ENCODE results near the gene GRAP2. TPM values are rescaled to one million over a fixed set of nuclear protein-coding genes. Genes with fewer than 3 reads are reported as not detected.
"Not testable (repeated sequence)": the region's sequence is repeated elsewhere in the genome, so short reads cannot be mapped to it uniquely, and the experiment has no call there.

Gene GRAP2
- total RNA-seq, 1 donor from 2014 or later: 12.3 TPM

DNA sequence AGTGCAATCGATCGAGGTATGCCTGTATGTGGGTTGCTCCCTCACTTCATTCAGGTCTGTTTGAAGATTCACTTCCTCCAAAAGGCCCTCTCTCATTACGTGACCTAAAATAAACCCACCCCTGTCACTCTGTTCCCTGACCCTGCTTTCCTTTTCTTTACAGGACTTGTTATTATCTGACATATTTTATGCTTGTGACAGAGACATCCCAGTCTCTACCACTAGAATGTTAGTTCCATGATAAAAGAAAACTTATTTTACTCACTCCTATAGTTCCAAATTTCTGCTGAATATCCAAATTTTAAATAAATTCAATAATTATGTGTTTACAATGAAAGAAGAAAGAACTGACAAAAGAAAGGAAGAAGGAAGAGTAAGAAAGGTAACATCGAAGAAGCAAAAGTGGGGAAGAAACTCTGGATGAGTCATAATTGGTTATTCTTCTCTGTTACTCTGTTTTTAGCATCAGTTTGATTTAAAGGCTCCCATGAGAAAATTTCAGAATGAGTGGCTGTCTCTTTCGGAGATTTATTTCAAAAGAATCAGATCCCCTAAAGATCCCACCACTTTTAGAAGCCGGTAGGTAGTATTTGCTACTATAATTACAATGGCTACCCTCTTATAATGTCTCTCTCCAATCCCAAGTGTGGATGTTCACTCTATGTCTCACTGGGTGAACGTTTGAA, 40.8 kb upstream of the GRAP2 start:
- Histone ChIP-seq H3K36me3 (no peaks in the 10 kb centered on the region), H3K4me1 (no peaks in the 10 kb centered on the region), H3K27me3 (no peaks in the 10 kb centered on the region), H3K4me3 (no peak overlapping the region), H3K9me3 (no peaks in the 10 kb centered on the region), H3K27ac (no peak overlapping the region)
- TF ChIP-seq POLR2AphosphoS5 (IDR thresholded peaks at IDR 0.05; ENCODE audit: insufficient read depth in 1 of 2, low read depth in 1 of 2): no peak
- TF ChIP-seq, protein P1, sequence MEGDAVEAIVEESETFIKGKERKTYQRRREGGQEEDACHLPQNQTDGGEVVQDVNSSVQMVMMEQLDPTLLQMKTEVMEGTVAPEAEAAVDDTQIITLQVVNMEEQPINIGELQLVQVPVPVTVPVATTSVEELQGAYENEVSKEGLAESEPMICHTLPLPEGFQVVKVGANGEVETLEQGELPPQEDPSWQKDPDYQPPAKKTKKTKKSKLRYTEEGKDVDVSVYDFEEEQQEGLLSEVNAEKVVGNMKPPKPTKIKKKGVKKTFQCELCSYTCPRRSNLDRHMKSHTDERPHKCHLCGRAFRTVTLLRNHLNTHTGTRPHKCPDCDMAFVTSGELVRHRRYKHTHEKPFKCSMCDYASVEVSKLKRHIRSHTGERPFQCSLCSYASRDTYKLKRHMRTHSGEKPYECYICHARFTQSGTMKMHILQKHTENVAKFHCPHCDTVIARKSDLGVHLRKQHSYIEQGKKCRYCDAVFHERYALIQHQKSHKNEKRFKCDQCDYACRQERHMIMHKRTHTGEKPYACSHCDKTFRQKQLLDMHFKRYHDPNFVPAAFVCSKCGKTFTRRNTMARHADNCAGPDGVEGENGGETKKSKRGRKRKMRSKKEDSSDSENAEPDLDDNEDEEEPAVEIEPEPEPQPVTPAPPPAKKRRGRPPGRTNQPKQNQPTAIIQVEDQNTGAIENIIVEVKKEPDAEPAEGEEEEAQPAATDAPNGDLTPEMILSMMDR (IDR thresholded peaks at IDR 0.05): no peak
- TF ChIP-seq POLR2A (IDR thresholded peaks at IDR 0.05): no peak
- intact Hi-C loops (cut with DNase I): no loop called here
- DNase-seq (ENCODE audit: extremely low spot score in 2 of 2): no peak

DNA sequence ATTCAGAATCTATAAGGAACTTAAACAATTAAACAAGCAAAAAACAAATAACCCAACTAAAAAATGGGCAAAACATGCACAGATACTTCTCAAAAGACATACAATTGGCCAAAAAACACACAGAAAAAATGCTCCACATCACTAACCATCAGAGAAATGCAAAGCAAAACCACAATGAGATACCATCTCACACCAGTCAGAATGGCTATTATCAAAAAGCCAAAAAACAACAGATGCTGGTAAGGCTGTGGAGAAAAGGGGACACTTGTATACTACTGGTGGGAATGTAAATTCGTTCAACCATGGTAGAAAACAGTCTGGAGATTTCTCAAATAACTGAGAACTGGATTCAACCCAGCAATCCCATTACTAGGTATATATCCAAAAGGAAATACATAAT, 32.1 kb upstream of the GRAP2 start:
- H3K4me1 ChIP-seq: no peaks in the 10 kb centered on the region
- intact Hi-C loops (cut with DNase I): no loop called here

GRCh38 chr22:39869797-39870196, 31.1 kb upstream of the GRAP2 start:
- DNase-seq (ENCODE audit: extremely low spot score in 2 of 2); H3K36me3 ChIP-seq; H3K4me3 ChIP-seq; H3K9me3 ChIP-seq; H3K27me3 ChIP-seq; H3K27ac ChIP-seq; intact Hi-C loops (cut with DNase I); H3K4me1 ChIP-seq: not testable (repeated sequence)

More for the DNA sequence above, 32.1 kb upstream of the GRAP2 start:
- TF ChIP-seq, protein P1 (IDR thresholded peaks at IDR 0.05): no peak
- TF ChIP-seq POLR2AphosphoS5 (IDR thresholded peaks at IDR 0.05; ENCODE audit: insufficient read depth in 1 of 2, low read depth in 1 of 2) (no peak), POLR2A (IDR thresholded peaks at IDR 0.05) (no peak)
- Histone ChIP-seq H3K36me3 (no peaks in the 10 kb centered on the region), H3K4me3 (no peak overlapping the region), H3K9me3 (no peaks in the 10 kb centered on the region), H3K27me3 (no peaks in the 10 kb centered on the region), H3K27ac (no peak overlapping the region)
- DNase-seq (ENCODE audit: extremely low spot score in 2 of 2): no peak

DNA sequence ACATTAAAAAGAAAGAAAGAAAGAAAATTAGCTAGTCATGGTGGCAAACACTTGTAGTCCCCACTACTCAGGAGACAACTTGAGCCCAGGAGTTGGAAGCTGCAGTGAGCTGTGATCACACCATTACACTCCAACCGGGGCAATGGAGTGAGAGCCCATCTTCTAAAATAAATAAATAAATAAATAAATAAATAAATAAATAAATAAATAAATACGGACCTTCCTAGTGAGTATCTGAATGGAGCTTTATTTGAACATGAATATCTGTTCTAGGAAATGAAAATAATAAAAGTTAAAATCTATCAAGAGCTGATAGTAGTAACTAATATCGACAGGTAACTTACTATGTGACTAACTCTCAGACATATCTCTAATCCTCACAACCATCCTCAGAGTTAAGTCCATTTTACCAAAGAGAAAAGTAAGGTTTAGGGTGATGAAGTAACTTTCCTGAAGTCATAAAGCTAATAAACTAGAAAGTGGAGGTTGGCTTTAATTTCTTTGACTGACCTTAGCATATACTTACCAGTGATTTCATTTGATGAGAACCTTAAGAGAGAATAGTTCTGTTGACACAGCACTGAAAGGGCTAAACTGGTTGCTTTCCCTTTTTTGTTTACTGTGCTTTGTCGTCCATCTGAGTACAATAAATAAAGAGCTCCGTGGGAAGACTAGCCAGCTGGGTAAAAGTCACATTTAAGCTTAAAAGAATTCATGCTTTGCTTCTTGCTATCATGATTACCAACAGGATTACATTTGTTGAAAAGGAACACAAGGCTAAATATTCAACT, 29.7 kb upstream of the GRAP2 start:
- Histone ChIP-seq H3K9me3 (no peaks in the 10 kb centered on the region), H3K36me3 (no peaks in the 10 kb centered on the region), H3K27ac (no peak overlapping the region), H3K4me1 (no peaks in the 10 kb centered on the region), H3K27me3 (no peaks in the 10 kb centered on the region), H3K4me3 (no peak overlapping the region)
- intact Hi-C loops (cut with DNase I): no loop called here
- TF ChIP-seq POLR2A (IDR thresholded peaks at IDR 0.05) (no peak), POLR2AphosphoS5 (IDR thresholded peaks at IDR 0.05; ENCODE audit: insufficient read depth in 1 of 2, low read depth in 1 of 2) (no peak)
- TF ChIP-seq, protein P1 (IDR thresholded peaks at IDR 0.05): no peak
- no peak for DNase-seq (ENCODE audit: extremely low spot score in 2 of 2)

DNA sequence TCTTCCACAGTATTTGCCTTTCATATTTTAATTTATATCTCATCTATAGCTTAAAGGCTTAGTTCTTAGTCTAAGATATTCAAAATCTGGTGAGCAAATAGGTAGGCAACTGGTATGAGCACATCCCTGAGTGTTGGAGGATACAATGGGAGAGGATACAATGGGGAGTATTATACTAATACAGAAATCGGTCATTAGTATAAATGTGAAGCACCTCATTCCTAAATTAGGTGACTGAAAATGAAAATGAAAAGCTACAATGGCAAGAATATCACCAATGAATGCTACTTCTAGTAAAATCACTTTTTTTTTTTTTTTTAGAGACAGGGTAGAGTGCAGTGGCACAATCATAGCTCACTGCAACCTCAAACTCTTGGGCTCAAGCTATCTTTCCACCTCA, 28.3 kb upstream of the GRAP2 start:
- Histone ChIP-seq H3K4me3 (no peak overlapping the region), H3K36me3 (no peaks in the 10 kb centered on the region), H3K9me3 (no peaks in the 10 kb centered on the region), H3K4me1 (no peaks in the 10 kb centered on the region), H3K27ac (no peak overlapping the region), H3K27me3 (no peaks in the 10 kb centered on the region)
- TF ChIP-seq, protein P1 (IDR thresholded peaks at IDR 0.05): no peak
- no peak for TF ChIP-seq POLR2AphosphoS5 (IDR thresholded peaks at IDR 0.05; ENCODE audit: insufficient read depth in 1 of 2, low read depth in 1 of 2)
- no peak for TF ChIP-seq POLR2A (IDR thresholded peaks at IDR 0.05)
- DNase-seq (ENCODE audit: extremely low spot score in 2 of 2): no peak
- intact Hi-C loops (cut with DNase I): no loop called here

Data from vagina (tissue), 2 donors.